Stimulated activated CD8-positive, alpha-beta memory T cell treated with anti-CD3 and anti-CD28 coated beads, Interleukin-15, amount 100 ng/mL, for 24 hours (primary cell): Measurements from ENCODE around the gene IRF2BP2.

ENCODE experiments used
- DNase-seq: peaks from one replicate; pipeline ENCODE4 v3.0.0-alpha.2; 2020; ENCODE audit warnings: low read depth

IRF2BP2 gene

DNA sequence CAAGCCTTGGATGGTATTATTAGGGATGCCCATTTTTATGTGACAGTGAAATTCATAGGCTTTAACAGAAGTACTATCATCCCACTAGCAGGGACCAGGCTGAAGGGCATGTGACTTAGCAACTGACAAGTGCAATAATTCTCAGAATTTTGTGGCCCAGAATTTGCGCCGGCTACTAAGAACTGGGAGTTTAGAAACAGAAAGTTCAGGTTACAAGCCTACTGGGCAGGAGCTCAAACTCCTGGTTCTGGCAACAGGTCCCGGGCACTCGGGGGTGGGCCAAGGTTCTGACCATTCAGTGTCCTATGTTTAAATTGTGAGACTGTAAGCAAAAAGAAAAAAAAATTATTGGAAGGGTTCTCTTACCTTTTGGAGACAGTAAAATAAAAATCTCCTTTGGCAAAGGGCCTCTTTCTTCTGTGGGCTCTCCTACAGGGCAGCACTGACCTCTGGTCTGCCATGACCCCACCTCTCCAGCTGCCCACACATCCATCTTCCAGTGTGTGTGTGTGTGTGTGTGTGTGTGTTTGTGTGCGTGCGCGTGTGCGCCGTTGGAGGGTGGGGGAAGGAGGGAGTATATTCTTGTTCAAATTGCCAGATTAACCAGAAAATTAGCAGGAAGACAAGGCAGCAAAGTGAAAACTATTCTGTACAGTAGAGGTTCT is 26.1 kb downstream of the IRF2BP2 start:
- no peak for DNase-seq

DNA sequence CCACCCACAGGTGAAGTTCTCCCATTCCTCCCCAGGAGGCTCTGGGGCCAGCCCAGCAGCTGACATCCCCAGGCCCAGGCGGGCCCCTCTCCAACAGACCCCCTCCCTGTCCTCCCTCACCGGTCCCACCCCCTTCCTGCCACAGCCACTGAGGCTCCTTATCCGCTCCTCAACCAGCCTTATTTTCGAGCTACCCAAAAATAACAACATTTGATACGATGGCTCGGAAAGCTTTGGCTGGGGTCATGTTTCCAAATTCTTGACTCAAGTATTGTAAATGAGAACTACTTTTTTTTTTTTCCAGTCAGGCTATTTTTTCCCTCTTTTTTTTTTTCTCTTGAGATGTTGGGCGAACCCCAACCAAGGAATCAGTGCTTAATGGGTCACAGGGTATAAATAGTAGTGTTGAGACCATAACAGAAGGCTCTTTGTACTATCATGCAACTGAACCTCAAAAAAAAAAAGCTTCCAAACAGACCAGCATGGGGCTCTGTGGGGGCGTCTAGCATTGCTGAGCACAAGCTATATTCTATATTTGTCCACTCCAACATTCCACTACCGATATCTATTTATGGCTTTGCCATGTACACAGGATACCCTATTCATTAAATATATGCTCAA is 27.2 kb downstream of the IRF2BP2 start:
- no peak for DNase-seq

DNA sequence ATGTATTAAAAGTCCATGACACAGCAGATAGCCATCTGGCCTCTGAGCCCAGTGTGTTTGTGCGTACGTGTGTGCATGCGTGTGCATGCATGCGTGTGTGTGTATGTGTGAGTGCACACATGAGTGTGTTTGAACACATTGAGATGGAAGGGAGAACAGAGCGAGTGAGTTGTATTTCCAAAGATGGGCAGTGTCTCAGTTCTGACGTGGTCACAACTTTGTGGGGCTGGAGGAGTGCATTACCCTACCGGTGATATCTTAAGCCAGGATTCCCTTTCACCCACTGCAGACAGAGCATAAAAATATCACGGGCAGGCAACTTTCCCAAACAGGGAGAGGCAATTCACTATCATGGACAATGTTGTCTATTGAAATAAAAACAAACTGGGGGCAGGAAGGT is 27.8 kb downstream of the IRF2BP2 start:
- no peak for DNase-seq

DNA sequence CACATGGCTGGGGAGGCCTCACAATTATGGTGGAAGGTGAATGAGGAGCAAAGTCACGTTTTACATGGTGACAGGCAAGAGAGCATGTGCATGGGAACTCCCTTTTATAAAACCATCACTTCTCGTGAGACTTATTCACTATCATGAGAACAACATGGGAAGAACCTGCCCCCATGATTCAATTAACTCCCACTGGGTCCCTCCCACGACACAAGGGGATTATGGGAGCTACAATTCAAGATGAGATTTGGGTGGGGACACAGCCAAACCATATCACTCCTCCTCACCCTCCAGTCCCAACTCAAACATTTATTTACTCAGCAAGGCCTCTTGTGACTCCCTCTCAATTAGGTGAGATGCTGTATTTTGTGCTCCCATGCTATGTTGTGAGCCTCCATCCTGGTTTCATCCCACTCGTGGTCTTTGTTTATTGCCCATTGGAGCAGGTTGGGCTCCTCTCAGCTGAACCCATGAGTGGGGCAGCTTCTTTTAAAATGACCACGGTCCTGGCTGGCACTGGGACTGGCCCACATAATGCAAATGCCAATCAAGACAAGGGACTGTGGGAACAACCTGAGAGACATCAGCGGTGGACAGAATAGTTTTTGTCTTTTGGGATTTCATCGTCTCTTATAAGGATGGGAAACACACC is 28.8 kb downstream of the IRF2BP2 start:
- no peak for DNase-seq

GRCh38 chr1:234579967-234580366 is 30.0 kb downstream of the IRF2BP2 start:
- DNase-seq = no peak

DNA sequence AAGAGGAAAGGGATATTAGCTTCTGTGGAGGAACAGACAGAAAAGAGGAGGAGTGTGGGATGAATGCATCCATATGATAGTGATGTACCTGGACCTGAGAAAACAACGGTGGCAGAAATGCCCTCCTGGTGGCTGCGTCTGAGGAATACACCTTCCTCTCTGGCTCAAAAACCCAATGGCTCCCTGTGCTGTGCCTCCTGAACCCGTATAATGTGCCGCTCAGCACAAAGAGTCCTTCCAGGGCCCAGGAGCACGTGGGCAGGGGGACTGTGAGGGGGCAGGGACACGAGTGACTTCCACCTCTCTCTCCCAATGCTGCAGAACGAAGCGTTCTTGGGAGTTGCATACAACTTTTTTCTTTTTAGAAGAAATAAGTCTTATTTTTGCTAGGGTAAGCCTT is 31.2 kb downstream of the IRF2BP2 start:
- no peak for DNase-seq

DNA sequence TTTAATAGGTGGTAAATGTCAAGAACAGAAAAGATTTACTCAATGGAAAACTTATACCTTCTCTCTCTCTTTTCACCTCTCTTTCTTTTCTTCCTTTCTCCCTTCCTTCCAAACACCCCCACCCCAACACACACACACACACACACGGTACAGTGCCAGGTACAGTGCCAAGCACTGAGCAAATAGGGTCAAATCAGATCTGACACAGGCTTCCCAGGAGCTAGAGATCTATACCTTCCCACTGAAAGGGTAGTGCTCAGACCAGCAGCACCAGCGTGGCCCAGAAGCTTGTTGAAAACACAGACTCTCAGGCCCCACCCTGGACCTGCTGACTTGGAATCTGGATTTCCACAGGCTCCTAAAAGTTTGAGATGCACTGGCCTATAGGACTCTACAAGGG is 31.9 kb downstream of the IRF2BP2 start:
- no peak for DNase-seq

DNA sequence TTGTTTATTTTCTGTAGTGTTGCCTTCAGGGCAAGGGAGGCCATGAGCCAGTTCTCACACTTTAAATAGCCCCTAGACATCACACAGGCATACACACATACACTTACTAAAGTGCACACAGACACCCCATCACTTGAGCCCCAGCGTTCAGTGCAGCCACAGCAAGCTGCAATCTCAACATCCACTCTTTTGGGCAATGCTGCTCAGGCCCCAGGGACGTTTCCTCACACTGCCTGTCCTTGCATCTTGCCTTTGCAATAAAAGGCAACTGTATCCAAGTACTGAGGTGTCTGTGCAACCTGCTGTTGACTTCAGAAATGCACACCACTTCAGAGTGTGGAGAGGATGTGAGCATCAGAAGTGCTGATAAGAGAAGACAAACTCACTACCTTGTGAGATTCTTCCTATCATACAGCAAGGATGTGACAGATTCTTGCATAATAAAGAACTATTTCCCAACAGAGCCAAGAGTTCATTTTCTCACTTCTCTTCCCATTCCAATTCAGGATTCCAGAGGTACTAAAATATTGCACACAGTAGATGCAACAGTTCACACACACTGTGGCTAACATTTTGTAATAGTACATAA is 36.2 kb downstream of the IRF2BP2 start:
- DNase-seq = no peak

DNA sequence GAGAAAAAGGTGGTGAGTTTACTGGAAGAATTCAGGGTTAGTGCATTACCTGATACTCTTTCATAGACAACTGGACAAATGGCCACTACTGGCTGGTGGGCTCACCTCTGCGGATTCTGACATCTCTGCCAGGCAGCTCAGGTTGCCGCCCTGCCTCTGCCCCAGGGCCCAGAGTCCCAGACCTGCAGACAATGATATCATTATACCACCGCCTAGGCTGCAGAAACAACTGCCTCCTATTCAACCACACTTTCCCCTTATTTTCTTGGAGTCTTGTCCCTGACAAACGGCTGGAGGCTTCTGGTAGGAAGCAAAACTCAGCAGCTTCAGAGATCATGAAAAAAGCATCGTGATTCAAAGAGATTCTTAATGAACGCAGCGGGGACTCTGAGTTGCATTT is 37.0 kb downstream of the IRF2BP2 start:
- no peak for DNase-seq

- no peak for DNase-seq
These were observed 38.3 kb downstream of the IRF2BP2 start for GRCh38 chr1:234571702-234572101.

GRCh38 chr1:234570329-234571120 is 39.5 kb downstream of the IRF2BP2 start:
- no peak for DNase-seq

GRCh38 chr1:234568345-234568744 is 41.6 kb downstream of the IRF2BP2 start:
- no peak for DNase-seq

GRCh38 chr1:234565132-234565531 is 44.8 kb downstream of the IRF2BP2 start:
- DNase-seq = no peak

DNA sequence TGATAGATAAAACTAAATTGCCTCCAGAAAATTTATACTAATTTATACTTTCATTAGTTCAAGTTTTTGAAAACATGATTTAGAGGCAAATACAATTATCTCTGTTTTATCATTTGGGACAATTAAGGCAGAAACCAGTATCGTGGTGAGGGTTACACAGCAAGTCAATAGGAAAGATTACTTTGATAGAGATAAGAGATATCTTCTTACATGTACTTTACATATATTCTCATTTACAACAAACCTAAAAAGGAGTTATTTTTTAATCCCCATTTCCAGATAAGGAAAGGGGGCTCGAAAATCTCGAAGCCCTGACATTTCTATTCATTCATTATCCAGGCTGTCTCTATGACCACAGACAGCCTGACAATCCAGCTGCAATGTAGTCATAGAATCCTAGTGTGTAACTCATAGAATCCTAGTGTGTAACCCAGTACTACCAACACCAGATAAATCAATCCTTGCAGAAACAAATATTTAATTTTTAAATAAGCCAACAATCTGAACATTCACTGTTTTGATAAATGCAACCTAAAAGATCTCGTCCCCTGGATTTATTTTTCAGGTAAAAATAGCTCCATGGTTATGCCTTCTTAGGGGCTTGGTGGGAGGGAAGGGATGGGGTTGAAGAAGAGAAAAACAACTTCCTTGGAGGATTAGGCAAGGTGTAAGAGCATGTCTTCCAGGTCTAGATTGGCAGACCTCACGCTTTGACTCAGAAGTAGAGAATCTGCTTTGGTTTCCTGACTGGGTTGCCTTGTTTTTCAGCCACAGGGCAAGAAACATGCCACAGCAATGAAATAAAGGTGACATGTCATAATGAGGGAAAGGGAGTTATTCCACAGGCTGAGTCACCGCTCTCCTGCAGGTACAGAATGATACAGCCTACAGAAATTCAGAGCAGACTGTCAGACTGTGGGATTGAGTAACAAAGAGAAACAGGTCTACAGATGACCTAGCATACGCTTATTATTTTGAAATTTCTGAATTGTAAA is 45.6 kb downstream of the IRF2BP2 start:
- no peak for DNase-seq

DNA sequence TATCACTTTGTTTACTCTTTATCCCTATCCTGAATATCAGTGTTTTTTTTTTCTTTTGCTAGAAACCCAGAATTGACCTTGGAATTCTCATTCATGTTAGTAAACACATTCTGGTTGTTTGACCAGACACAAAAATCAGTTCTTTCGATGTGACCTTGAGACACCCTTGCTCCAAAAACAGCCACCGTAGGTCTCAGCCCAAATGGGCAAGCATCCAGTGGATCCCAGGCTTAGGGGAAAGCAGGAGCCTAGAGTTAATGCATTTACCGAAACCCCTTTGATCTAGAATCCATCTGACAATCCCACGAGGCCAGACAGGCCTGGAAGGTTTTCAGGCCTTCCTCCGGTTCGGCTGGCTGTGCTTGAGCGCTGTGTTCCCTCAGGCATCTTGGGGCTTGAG is 47.6 kb downstream of the IRF2BP2 start:
- DNase-seq = no peak

GRCh38 chr1:234561319-234561718 is 48.7 kb downstream of the IRF2BP2 start:
- no peak for DNase-seq

DNA sequence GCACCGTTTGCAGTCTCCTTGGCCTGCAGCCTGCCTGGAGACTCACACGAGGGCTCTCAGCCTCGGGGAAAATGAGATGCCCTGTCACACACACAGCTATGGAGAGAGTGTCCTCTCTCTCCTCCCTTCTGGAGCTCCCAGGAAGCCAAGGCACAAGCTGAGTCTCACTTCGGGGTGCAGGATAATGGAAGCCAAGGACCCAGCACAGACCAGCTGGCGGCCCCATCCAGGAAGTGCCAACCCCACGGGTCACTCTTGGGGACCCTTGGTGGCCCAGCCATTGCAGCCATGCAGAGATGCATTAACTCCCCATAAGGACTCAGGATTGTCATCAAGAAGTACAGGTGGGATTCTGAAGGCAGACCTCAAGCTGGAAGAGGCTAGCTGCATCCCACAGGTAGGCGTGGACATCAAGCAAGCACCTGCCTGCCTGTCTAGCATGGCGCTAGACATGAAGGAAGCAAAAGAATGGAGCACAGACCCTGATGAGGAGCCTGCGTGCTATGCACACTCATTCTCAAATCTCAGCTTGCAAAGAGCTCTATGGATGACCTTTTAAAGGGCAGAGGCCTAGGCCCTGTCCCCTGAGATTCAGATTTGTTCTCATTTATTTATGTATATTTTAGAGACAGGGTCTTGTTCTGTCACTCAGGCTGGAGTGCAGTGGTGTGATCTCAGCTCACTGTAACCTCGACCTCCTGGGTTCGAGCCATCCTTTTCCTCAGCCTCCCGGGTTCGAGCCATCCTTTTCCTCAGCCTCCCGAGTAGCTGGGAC is 49.9 kb downstream of the IRF2BP2 start:
- DNase-seq = no peak

DNA sequence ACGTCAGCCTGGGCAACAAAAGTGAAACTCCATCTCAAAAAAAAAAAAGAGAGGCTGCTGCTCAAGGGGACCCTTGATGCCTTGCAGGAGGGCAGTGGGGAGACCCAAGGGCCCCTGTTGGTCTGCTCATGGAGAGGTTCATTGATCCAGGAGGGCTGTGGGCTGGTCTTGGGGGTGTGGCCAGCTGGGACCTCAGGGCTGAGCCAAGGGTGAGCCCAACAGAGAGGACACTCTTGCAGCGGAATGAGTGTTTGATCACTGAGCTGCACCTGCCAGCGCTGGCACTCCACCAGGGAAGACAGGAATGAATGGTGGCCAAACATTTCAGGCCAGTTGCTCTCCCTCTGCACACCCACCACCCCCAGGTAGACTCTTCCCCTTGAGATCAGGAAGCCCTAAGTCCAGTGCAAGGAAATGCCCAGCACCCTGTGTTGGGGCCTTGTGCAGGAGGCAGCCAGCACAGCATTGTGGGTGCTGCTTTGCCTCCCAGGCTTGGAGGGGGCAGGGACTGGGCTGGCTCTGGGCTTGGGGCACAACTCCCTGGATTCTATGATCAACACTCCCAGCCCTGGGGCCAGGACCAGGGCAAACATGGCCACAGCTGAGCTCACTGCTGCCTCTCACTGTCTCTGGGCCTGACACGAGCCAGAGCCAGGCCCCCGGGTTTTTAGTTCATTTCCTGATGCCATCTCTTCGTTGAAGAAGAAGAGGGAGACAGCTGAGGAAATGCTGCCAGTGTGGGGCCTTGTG is 50.7 kb downstream of the IRF2BP2 start:
- DNase-seq = no peak

GRCh38 chr1:234558330-234558836 is 51.6 kb downstream of the IRF2BP2 start:
- no peak for DNase-seq
